Ovary (tissue), 9 donors: ENCODE measurements around the gene FTCDNL1. TPM values are rescaled to one million over a fixed set of nuclear protein-coding genes. Genes with fewer than 3 reads are reported as not detected.

Source experiments
- DNase-seq, 5 donors: peaks; one replicate each; pipeline ENCODE4 v3.0.0-alpha.2; 2019 to 2020
- H3K27ac ChIP-seq, 2 donors: fragments of 200-600 bp; one replicate each; pipeline versions ENCODE4 v1.5.1 to v1.8.0; 2019 to 2022
- H3K27me3 ChIP-seq: fragments of 200-600 bp; one replicate; pipeline ENCODE4 v1.8.0; 2022
- H3K36me3 ChIP-seq: fragments of 200-600 bp; sonication (generic); one replicate; pipeline ENCODE4 v1.5.1; 2019
- H3K4me1 ChIP-seq: one replicate; pipeline ENCODE4 v1.8.1; 2013; ENCODE audit warnings: mild to moderate bottlenecking, moderate library complexity; ENCODE audit not compliant: insufficient read depth
- H3K4me3 ChIP-seq: fragments of 200-600 bp; sonication (generic); one replicate; pipeline ENCODE4 v1.5.1; 2017
- H3K9me3 ChIP-seq, 2 donors: fragments of 200-600 bp in 1 of 2; sonication (generic) in 1 of 2; one replicate each; pipeline versions ENCODE4 v1.5.1 to v1.8.1; 2013 to 2019; ENCODE audit warnings: mild to moderate bottlenecking in 1 of 2, moderate library complexity in 1 of 2
- EP300 ChIP-seq: sonication (generic); formaldehyde crosslinking; IDR thresholded peaks from one replicate; pipeline ENCODE4 v1.6.1; 2017; ENCODE audit warnings: antibody characterized with exemption
- POLR2A ChIP-seq: fragments of 450-650 bp; IDR thresholded peaks from one replicate; pipeline ENCODE4 v1.6.1; 2017; ENCODE audit warnings: antibody characterized with exemption, mild to moderate bottlenecking, moderate library complexity
- WGBS, 3 donors: extraction: QIAGEN DNeasy Blood & Tissue Kit in 1 of 3; methylation state at CpG; one replicate each; pipeline versions ENCODE4 v1.1.5 to v1.1.7; 2013 to 2017; 5-methylcytosine and 5-hydroxymethylcytosine counted together
- intact Hi-C, 4 donors: fragments of 100-400 bp; cut with DNase I; formaldehyde crosslinking; loops; one replicate each; pipeline versions ENCODE4 v1.11.0 to v1.15.1; 2022 to 2023
- polyA plus RNA-seq, 2 donors: library from polyadenylated mRNA; stranded (reverse); fragments of 200-250 nt in 1 of 2; fragments of 350-450 nt in 1 of 2; fragmentation: Illumina TruSeq in 1 of 2; extraction: RNeasy Lipid Tissue Mini Kit (QIAGEN cat#74804) in 1 of 2; gene quantifications; one replicate each; pipeline ENCODE4 v1.2.3, GENCODE V29; 2013 to 2014
- total RNA-seq, 7 donors: library from RNA; depleted of rRNA in 2 of 7; stranded (reverse); fragments of >200 nt in 2 of 7; fragmentation: NEBNext Ultra II Directional in 3 of 7; extraction: Animal tissue kit (Norgen Biotek cat#: 25700) in 3 of 7; gene quantifications; one replicate each; pipeline versions ENCODE4 v1.1.0 to v1.2.4, GENCODE V29; 2016 to 2023
- TF ChIP-seq, protein P1 (sequence below), 3 donors: fragments of 450-650 bp in 2 of 3; fragments of 200-600 bp in 1 of 3; IDR thresholded peaks; one replicate each; pipeline versions ENCODE4 v1.5.1 to v1.8.0; 2016 to 2022; ENCODE audit warnings: antibody characterized with exemption in 3 of 3, mild to moderate bottlenecking in 1 of 3
- donor health status: DM: no; HTN: no; CAD: no; lungs with moderate emphysema.
- donor health status: DM: no; HTN: no; CAD: no.
- donor health status: Bipolar disorder and iron deficiency.
- donor health status: DM: yes; HTN: yes; CAD: no.
- donor health status: DM: no; HTN: no; CAD: no.
- donor health status: DM: yes; HTN: yes; CAD: no.

The FTCDNL1 gene
- total and polyA plus RNA-seq, 9 donors = 0.56 to 3.4 (median 2.1) TPM

DNA sequence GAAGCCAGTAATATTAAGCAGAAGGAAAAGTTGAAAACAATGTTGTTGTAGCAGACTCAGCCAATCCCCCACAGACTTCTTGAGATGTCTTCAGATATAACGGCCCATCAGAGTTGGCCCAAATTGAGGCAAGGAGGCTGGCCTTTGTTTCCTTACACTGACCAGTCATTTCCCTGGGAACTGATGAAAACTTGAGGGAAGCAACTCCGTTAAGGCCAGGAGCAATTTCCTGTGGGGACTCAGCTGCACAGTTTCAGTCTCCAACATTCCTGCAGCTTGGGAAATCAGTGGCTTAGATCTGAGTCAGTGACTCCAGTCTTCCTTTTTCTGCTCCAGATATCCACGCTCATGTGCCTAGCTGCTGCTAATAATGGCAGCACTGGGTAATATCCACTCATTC lies 75.7 kb downstream of the FTCDNL1 start:
- DNase-seq = no peak
- H3K9me3 ChIP-seq = no peaks in the 10 kb centered on the region
- intact Hi-C loops = no loop called here
- no peaks in the 10 kb centered on the region for H3K36me3 ChIP-seq
- no peak overlapping the region for H3K4me3 ChIP-seq
- H3K27me3 ChIP-seq = no peaks in the 10 kb centered on the region
- no peaks in the 10 kb centered on the region for H3K4me1 ChIP-seq
- 79 to 88% (median 85%) methylated on average over 3 of the region's 3 CpGs for WGBS, 3 donors
- no peak overlapping the region for H3K27ac ChIP-seq
- TF ChIP-seq, protein P1, sequence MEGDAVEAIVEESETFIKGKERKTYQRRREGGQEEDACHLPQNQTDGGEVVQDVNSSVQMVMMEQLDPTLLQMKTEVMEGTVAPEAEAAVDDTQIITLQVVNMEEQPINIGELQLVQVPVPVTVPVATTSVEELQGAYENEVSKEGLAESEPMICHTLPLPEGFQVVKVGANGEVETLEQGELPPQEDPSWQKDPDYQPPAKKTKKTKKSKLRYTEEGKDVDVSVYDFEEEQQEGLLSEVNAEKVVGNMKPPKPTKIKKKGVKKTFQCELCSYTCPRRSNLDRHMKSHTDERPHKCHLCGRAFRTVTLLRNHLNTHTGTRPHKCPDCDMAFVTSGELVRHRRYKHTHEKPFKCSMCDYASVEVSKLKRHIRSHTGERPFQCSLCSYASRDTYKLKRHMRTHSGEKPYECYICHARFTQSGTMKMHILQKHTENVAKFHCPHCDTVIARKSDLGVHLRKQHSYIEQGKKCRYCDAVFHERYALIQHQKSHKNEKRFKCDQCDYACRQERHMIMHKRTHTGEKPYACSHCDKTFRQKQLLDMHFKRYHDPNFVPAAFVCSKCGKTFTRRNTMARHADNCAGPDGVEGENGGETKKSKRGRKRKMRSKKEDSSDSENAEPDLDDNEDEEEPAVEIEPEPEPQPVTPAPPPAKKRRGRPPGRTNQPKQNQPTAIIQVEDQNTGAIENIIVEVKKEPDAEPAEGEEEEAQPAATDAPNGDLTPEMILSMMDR (IDR thresholded peaks at IDR 0.05) = no peak
- TF ChIP-seq EP300 = no peak

DNA sequence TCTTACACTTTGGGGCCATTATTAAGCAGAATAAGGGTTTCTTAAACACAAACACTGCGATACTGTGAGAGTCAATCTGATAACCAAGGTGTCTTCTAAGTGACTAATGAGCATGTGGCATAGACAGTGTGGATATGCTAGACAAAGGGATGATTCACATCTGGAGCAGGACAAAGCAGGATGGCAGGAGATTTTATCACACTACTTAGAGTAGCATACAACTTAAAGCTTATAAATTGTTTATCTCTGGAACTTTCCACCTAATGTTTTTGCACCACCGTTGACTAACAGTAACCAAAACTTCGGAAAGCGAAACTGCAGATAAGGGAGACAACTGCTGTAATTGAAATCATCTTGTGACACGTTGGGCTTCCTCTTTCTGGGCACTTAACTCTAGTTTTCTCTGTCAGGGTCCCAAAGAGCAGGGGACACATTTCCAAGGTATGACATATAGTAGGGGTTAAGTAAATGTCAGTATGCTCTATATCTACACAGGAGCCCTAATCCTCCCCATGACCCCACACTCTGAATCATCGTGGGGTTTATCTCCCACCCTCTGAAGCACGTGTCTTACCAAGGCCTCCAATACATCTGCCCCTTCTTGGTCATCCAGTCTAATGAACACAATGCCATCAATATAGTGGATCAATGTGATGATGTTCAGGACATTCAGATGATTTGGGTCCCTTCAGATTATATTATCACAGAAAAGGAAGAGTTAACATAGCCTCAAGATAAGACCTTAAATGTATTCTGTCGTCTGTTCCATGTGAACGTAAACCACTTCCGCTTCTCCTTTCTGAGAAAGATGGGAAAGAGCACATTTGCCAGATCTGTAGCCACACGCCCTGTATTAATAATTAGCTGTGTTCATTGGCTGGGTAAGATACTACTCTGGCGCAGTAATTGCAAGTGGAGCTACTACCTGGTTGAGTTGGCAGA lies 78.7 kb downstream of the FTCDNL1 start:
- H3K9me3 ChIP-seq = no peaks in the 10 kb centered on the region
- H3K27me3 ChIP-seq = no peaks in the 10 kb centered on the region
- H3K36me3 ChIP-seq = no peaks in the 10 kb centered on the region
- no peak overlapping the region for H3K27ac ChIP-seq
- H3K4me3 ChIP-seq = no peak overlapping the region
- 59 to 68% (median 64%) methylated on average over 12 of the region's 12 CpGs for WGBS, 3 donors
- TF ChIP-seq POLR2A = no peak
- no peak for TF ChIP-seq EP300
- TF ChIP-seq, protein P1 (IDR thresholded peaks at IDR 0.05) = no peak
- H3K4me1 ChIP-seq = no peaks in the 10 kb centered on the region
- DNase-seq = no peak
- intact Hi-C loops = no loop called here

DNA sequence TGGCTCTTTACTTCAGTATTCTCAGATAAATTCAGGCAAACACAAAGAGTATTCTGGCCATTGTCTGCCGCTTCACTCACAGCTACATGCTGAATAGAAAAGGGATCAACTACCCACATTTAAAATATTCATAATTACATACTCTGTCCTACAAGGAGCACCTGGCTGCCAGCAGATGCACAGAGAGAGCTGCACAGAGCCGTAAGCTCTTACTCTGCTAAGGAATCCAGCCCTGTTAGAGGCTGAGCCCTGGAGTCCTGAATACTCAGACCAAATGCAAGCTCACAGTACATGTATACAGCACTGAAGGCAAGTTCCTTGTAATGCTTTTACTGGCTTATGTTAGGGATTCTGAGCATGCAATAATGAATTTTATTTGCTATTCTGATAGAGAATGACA lies 80.3 kb downstream of the FTCDNL1 start:
- DNase-seq = no peak
- Histone ChIP-seq H3K4me3 (no peak overlapping the region), H3K27ac (no peak overlapping the region), H3K9me3 (no peaks in the 10 kb centered on the region), H3K27me3 (no peaks in the 10 kb centered on the region), H3K4me1 (no peaks in the 10 kb centered on the region), H3K36me3 (no peaks in the 10 kb centered on the region)
- intact Hi-C loops = no loop called here
- TF ChIP-seq, protein P1 (IDR thresholded peaks at IDR 0.05) = no peak
- WGBS, 3 donors = 75 to 88% (median 86%) methylated on average over 2 of the region's 2 CpGs

DNA sequence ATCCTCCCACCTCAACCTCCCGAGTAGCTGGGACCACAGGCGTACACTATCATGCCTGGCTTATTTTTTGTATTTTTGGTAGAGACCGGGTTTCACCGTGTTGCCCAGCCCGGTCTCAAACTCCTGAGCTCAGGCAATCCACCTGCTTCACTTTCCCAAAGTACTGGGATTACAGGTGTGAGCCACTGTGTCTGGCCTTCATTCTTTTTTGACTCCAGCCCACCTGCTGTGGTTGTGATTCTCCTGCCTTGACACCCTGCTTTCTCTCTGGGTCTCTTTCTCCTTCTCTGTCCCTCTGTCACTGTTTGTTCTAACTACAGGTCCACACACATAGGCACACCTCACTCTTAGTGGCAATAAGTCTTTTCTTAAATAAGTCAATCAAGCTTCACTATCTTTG lies 85.3 kb downstream of the FTCDNL1 start:
- Histone ChIP-seq H3K36me3 (no peaks in the 10 kb centered on the region), H3K9me3 (no peaks in the 10 kb centered on the region), H3K27ac (no peak overlapping the region), H3K4me3 (no peak overlapping the region), H3K27me3 (no peaks in the 10 kb centered on the region), H3K4me1 (no peaks in the 10 kb centered on the region)
- WGBS, 3 donors = 76 to 84% (median 76%) methylated on average over 5 of the region's 5 CpGs
- intact Hi-C loops = no loop called here
- TF ChIP-seq EP300 (no peak), POLR2A (no peak)
- TF ChIP-seq, protein P1 (IDR thresholded peaks at IDR 0.05) = no peak
- DNase-seq = no peak
